ENCODE data around the gene SMCO3. TPM values are rescaled to one million over a fixed set of nuclear protein-coding genes. Genes with fewer than 3 reads are reported as not detected.

SMCO3 gene
- total RNA-seq, 1 experiment from 2014 or later = not detected

DNA sequence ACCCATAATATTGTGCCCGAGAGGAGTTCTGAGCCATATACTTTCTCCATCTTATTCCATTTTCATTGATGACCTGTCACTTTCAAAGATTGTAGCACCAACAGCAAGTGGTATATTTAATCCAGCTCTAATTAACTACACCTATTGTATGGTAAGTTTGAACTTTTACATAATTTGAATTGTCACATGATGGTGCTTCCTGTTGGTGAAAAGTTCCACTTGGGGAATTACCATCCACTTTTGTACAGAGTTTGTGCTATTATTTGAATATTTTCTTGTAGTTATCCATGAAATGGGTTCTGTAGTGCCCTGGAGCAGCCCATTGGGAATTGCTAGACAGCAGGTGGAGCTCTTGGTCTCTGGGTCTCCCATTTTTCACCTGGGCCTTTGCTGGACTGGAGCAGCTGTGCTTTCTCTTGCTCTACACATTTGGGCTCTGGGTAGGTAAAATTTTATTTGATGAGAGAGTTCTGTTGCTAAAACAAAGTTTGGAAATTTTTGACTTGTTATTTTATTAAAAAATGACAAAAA, 3.0 kb downstream of the SMCO3 start:
- POLR2A ChIA-PET = interaction anchor here (1.7 to 2.0 kb wide), 2 partner anchors 8 to 40 kb away, joined by 5 to 7 read pairs; partner anchors contain the start of genes C12orf60 and WBP11
- H3K9ac ChIP-seq (ENCODE audit: low read length) = no peak overlapping the region
- no peaks in the 10 kb centered on the region for H4K20me1 ChIP-seq (ENCODE audit: insufficient read depth)

More for the DNA sequence above, 3.0 kb downstream of the SMCO3 start:
- no peaks in the 10 kb centered on the region for H3K79me2 ChIP-seq (ENCODE audit: insufficient read depth, low read length)
- no peaks in the 10 kb centered on the region for H3K9me3 ChIP-seq (ENCODE audit: control insufficient read depth in 1 of 2, insufficient read depth in 1 of 2, low read depth in 1 of 2, low read length in 2 of 2)
- H3K27ac ChIP-seq (ENCODE audit: low read depth, low read length) = no peak overlapping the region
- no peak for DNase-seq (ENCODE audit: low read depth, low spot score)
- H3K36me3 ChIP-seq (ENCODE audit: control insufficient read depth in 1 of 2, insufficient read depth in 2 of 2, low read length in 2 of 2) = no peaks in the 10 kb centered on the region
- H3K27me3 ChIP-seq (ENCODE audit: insufficient read depth, low read length) = no peaks in the 10 kb centered on the region
- TF ChIP-seq EZH2 (IDR thresholded peaks at IDR 0.05) (no peak), EZH2phosphoT487 (IDR thresholded peaks at IDR 0.05; ENCODE audit: borderline replicate concordance) (no peak), EGR1 (IDR thresholded peaks at IDR 0.05; ENCODE audit: low read depth) (no peak), JUND (IDR thresholded peaks at IDR 0.05) (no peak), YY1 (IDR thresholded peaks at IDR 0.05; ENCODE audit: extremely low read depth, insufficient replicate concordance, low read depth, low read length) (peak; percentile 26), FOSL1 (IDR thresholded peaks at IDR 0.05; ENCODE audit: low read depth) (no peak), RAD21 (IDR thresholded peaks at IDR 0.05; ENCODE audit: low read depth) (peak; percentile 65), SIN3A (IDR thresholded peaks at IDR 0.05; ENCODE audit: low read depth) (no peak), ELF1 (IDR thresholded peaks at IDR 0.05; ENCODE audit: borderline replicate concordance, low read depth) (no peak), TCF7L2 (IDR thresholded peaks at IDR 0.05; ENCODE audit: borderline replicate concordance, extremely low read depth, insufficient read depth, insufficient read length) (no peak), CBX3 (IDR thresholded peaks at IDR 0.05; ENCODE audit: low read depth) (no peak), POLR2AphosphoS5 (IDR thresholded peaks at IDR 0.05; ENCODE audit: low read depth, low read length) (no peak)
- TF ChIP-seq, protein P1, sequence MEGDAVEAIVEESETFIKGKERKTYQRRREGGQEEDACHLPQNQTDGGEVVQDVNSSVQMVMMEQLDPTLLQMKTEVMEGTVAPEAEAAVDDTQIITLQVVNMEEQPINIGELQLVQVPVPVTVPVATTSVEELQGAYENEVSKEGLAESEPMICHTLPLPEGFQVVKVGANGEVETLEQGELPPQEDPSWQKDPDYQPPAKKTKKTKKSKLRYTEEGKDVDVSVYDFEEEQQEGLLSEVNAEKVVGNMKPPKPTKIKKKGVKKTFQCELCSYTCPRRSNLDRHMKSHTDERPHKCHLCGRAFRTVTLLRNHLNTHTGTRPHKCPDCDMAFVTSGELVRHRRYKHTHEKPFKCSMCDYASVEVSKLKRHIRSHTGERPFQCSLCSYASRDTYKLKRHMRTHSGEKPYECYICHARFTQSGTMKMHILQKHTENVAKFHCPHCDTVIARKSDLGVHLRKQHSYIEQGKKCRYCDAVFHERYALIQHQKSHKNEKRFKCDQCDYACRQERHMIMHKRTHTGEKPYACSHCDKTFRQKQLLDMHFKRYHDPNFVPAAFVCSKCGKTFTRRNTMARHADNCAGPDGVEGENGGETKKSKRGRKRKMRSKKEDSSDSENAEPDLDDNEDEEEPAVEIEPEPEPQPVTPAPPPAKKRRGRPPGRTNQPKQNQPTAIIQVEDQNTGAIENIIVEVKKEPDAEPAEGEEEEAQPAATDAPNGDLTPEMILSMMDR (IDR thresholded peaks at IDR 0.05 in 2 of 3, conservative IDR thresholded peaks at IDR 0.05 in 1 of 3; ENCODE audit: borderline replicate concordance in 1 of 3, insufficient read depth in 1 of 3, low read depth in 2 of 3, low read length in 2 of 3) = peak; percentile 42 to 59 (median 54); a peak in 5 of 6 replicates
- TF ChIP-seq, protein P2, sequence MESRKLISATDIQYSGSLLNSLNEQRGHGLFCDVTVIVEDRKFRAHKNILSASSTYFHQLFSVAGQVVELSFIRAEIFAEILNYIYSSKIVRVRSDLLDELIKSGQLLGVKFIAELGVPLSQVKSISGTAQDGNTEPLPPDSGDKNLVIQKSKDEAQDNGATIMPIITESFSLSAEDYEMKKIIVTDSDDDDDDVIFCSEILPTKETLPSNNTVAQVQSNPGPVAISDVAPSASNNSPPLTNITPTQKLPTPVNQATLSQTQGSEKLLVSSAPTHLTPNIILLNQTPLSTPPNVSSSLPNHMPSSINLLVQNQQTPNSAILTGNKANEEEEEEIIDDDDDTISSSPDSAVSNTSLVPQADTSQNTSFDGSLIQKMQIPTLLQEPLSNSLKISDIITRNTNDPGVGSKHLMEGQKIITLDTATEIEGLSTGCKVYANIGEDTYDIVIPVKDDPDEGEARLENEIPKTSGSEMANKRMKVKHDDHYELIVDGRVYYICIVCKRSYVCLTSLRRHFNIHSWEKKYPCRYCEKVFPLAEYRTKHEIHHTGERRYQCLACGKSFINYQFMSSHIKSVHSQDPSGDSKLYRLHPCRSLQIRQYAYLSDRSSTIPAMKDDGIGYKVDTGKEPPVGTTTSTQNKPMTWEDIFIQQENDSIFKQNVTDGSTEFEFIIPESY (IDR thresholded peaks at IDR 0.05; ENCODE audit: extremely low read depth, insufficient replicate concordance, low read length) = no peak
- H3K4me2 ChIP-seq (ENCODE audit: low read length) = no peak overlapping the region
- H3K4me1 ChIP-seq (ENCODE audit: control insufficient read depth in 1 of 2, insufficient read depth in 2 of 2, low read length in 2 of 2) = no peaks in the 10 kb centered on the region
- H3K9me2 ChIP-seq (ENCODE audit: insufficient read depth) = no peaks in the 10 kb centered on the region
- ChIA-PET RAD21 (ENCODE audit: low non-redundant PET in 1 of 2, low total read pairs in 2 of 2, uncharacterized antibody in 2 of 2, unreplicated experiment in 2 of 2) (interaction anchor here (0.8 to 1.4 kb wide), 1 partner anchor 185 kb away, joined by 3 to 6 read pairs; no protein-coding TSS in a partner anchor), CTCF (interaction anchor here (1.2 to 1.5 kb wide), 6 partner anchors 8 to 411 kb away, joined by 3 to 16 read pairs (median 4); partner anchors contain the start of genes C12orf60, RERG and WBP11)
- no peak overlapping the region for H3K4me3 ChIP-seq (replicated peaks in 1 of 2; ENCODE audit: low read depth in 1 of 2, low read length in 2 of 2)
- ATAC-seq = peak; percentile 86
- no peak overlapping the region for H2AFZ ChIP-seq (ENCODE audit: low read depth, low read length, poor library complexity, severe bottlenecking)
- BruUV-seq (replicated peaks) = no TSS peak
- intact Hi-C loops (cut with micrococcal nuclease) = loop anchor here (1.0 kb wide), 1 partner anchor 185 kb away; no protein-coding TSS in a partner anchor
